GM19099 (cell line): ENCODE results near the gene KCNK15.

Source experiments
- POLR2A ChIP-seq: IDR thresholded peaks from 3 replicates; pipeline ENCODE4 v1.6.1; 2011; ENCODE audit warnings: low read depth; ENCODE audit not compliant: insufficient read length; ENCODE audit errors: extremely low read depth

The KCNK15 gene

DNA sequence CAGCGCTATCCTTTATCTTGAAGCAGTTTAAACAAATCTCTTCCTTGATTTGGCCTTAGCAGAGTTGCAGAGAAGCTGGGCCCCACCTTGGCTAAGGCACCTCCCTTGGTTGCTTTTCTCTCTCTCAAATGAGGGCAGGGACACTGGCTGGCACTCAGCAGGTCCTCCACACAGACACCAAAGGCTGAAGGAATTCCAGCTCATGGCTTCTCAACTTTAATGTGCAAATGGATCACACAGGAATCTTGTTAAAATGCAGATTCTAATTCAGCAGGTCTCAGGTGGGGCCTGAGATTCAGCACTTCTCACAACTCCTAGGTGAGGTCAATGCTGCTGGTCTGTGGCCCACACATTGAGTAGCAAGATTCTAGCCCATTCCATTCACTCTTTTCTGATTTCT is 39.0 kb downstream of the KCNK15 start:
- TF ChIP-seq POLR2A, result no peak

DNA sequence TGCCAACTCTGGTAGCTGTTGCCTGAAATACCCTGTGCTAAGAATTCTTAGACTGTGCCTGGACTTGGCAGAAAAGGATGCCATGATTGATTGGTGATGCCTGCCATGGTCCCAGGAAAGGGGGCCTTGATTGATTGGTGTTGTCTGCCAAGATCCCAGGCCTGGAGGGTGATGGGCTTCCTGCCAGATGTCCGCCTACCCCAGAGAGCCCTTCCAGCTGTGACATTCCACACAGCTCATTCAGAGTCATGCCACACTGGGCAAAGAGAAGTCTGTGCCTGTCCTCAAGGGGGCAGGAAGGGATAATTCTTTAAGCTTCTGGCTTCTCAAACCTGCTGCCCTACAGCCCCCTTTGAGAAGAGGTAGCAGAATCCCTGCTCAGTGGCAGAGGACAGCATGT is 40.1 kb downstream of the KCNK15 start:
- no peak for TF ChIP-seq POLR2A

DNA sequence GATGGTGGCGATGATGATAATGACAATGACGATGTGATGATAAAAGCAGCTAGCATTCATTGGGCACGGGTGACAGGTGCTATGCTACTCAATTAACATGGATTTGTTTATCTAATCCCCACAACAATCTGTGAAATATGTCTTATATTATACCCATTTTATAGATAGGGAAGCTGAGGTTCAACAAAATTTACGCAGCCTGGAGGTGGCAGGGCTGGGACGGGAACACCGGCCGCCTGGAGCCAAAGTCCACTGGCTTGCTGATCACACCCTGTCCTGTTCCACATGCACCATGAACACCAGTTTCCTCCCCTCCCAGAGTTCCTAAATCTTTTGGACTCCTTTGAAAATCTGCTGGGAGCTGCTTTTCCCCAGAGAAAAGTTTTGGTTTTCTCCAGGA is 41.6 kb downstream of the KCNK15 start:
- no peak for TF ChIP-seq POLR2A

DNA sequence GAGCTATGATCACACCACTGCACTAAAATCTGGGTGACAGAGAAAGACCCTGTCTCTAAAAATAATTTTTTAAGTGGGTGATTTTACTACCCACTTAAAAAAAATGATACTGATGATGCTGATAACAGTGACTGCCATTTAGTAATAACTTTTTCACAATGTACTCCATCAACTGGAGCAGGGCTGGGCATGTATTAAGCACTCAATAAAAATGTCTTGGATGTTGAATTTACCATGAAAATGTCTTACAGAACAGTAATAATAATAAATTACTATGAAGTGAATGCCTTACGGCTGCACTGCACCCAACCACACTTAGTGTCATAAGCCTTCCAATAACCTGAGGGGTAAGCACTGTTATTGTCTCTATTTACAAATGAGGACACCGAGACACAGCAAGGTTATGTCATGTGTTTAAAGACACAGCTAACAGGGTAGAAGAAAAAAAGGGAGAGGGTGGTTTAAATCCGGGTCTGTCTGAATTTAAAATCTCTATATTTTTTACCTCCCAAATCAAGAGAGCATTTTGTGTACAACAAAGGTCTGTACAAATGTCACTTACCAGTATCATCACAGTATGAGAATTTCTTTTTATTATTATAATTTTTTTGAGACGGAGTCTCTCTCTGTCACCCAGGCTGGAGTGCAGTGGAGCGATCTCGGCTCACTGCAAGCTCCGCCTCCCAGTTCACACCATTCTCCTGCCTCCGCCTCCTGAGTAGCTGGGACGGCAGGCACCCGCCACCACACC is 43.2 kb downstream of the KCNK15 start:
- no peak for TF ChIP-seq POLR2A

DNA sequence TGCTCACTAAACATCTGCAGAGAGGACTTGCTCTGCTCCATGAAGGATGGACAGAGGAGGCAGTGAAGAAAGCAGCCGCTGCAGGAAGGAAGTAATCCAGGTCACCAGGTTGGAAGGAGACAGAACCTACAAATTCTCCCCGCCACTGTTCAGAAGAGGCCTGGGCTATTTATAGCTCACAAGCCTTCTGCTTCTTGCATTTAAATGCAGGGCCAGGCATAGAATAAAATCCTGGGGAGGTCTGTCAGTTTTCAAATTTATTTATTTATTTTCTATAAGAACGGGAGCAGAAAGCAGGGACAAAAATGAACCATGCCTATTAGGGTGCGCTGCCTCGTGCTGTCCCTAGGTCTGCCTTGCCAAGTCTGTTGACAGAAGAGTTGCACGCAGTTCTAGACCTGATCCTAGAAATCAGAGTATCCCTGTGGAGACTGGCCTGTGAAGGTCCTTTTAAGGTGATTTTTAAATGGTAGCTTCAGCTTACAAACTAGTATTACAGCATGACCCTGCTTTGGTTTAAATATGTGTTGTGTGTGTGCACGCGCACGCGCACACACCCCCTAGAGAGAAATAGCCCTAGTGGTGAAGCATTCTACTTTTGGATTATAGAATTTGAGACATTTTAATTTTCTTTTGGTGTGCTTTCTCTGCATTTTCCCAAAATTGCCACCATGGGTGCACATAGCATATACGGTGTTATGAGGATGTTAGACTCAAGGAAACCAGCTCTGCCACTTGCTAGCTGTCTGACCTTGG is 45.2 kb downstream of the KCNK15 start:
- TF ChIP-seq POLR2A, result no peak

DNA sequence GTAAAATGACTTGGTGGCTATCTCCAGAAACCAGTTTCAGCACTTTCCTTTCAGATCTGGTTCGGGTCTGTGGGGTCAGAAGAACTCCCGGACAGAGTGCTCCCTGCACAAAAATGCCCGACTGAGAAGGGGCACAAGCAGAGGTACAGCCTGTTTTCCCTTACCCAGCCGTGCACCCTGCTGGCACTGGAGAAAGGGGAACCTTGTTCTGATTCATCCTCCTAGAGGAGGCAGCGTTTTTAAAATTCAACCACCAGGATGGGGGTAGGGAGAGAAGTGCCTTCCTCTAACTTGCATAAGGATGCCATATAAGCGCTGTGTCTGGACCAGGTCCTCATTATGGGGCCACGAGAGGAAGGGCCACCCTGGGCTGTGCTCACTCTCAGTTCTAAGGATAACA is 47.1 kb downstream of the KCNK15 start:
- TF ChIP-seq POLR2A, result no peak

DNA sequence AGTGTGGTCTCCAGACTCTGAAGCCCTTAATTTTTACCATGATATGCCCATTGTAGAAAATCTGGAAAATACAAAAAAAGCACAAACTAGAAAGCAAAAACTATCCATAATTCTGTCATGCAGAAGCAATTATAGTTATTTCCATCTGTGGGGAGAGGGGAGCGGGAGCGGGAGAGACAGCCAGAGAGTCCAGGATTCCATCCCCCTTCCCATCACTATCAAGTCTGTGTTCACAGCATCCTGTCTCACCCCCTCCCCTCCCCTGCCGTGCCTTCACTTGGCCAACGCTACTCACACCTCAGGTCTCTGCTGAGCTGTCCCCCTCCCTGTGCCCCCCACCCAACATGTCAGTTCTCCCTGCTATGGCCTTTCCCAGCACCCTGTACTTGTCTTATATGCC is 50.2 kb downstream of the KCNK15 start:
- no peak for TF ChIP-seq POLR2A

DNA sequence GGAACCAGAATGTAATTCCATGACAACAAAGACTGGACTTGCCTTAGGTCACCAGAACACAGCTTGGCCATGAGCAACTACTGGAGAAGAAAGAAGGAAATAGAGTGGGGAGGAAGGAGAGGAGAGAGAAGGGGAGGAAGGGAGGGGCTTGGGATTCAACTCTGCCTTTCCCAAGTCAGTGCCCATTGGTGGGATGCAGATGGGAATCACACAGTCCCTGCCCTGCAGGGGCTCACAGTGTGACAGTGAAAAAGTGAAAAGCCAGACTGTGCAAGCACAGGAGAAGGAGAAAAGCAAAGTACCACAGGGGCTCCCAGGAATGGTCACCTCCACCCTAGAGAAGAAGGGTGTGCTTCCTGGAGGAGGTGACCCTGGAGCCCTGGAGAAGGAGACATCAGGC is 50.6 kb downstream of the KCNK15 start:
- no peak for TF ChIP-seq POLR2A

DNA sequence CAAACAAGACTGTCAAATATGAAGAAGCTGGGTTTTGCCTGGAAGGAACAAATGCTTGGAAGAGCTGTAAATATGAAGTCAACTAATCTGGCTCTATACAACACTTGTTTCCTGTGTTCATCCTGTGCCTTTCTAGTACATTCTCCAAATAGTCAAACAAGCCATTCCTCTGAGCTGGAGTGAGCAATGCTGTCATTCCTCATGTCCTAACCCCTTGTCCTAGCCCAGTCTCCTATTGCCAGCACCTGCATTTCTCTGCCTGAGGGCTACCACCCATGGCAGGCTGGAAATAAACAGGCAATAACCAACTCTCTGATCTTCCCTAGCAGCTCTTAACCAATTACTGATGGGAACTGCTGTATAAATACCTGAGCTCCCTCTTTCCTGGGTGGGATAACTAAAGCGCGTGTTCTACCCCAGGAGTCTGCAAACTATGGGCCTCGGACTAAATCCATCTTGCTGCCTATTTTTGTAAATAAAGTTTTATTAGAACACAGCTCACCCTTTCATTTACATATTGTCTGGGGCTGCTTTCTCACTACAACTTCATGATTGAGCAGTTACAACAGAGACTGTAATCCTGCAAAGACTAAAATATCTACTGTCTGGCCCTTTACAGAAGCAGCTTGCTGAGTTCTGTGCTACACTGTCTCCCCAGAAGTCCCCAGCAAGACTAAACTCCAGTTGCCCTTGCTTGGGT is 51.2 kb downstream of the KCNK15 start:
- no peak for TF ChIP-seq POLR2A

DNA sequence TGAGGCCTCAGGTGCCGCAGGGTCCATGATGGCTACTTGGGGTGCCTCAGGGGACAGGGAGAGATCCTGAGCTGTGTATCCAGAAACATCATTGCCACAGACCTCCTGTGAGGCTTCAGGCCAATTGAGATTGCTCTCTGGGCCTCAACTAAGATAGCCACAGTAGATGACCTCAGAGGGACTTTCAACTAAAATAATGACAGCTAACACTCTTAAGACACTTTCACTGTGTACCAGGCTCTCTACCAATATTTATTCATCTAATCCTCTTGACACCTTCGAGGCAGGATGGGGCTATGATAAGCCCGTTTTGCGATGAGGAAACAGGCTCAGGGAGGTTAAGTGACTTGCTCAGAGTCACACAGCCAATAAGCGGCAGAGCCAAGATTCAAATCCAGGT is 54.0 kb downstream of the KCNK15 start:
- TF ChIP-seq POLR2A, result no peak

DNA sequence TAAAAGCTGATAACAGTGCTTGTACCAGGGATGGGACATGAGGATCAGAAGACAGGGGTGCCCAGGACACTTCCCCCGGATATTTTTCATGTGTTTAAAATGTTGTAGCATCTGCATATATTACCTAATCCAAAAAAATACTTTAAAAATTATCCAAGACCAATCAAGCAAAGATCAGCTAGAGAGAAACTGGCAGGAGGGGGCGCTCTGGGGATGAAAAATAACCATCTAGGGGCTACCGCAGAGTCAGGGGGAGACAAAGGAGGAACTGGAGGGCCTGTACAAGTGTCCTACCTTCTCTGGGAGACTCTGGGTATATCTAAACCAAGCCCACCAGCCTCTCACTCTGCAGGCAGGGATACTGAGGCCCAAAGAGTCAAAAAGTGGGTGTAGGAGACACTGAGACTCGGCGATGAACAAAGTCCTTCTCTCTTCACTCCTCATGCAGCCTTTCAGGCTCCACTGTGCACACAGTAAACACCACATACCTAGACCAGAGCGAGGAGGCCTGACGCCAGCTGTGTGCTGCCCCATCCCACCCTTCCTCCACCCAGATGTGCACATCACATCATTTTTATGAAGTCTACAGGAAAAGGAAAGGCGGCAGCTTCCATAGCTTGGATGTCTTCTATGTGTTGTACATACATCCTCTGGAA is 54.9 kb downstream of the KCNK15 start:
- TF ChIP-seq POLR2A, result no peak
